Measurements from ENCODE around the gene EPB41L4A. TPM values are rescaled to one million over a fixed set of nuclear protein-coding genes. Genes with fewer than 3 reads are reported as not detected.

EPB41L4A gene
- total RNA-seq, 6 donors from 2014 or later, result 15.9 to 45.1 (median 28.1) TPM

DNA sequence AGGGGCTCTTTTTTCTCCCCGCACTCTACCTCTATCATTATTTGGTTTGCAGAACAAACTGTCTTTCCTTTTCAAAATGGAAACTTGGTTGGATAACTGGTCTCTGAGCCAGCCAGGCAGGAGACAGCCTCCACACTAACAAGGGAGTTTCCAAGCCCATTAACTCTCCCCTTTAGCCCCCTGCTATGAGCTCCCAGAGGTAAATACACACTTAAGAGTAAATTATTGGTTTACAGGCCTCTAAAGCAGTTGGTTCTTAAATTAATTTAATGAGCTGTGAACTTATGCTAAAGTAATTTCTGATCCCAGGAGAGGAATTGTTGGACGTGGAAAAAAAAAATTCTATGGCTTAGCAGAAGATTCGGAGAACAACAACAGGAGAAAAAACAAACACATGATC lies 30.3 kb downstream of the EPB41L4A start:
- Histone ChIP-seq H3K36me3 (no peaks in the 10 kb centered on the region), H3K27ac (no peak overlapping the region), H3K4me1 (no peaks in the 10 kb centered on the region), H3K9me3 (no peaks in the 10 kb centered on the region), H3K27me3 (no peaks in the 10 kb centered on the region), H3K4me3 (no peak overlapping the region)
- DNase-seq, result no peak
- no peak for ATAC-seq (ENCODE audit: low FRiP score in 2 of 2)
- 89 to 90% methylated on average over 3 of the region's 3 CpGs for WGBS, 2 donors
- no peak for TF ChIP-seq EP300 (IDR thresholded peaks at IDR 0.05)
- no peak for TF ChIP-seq POLR2A (IDR thresholded peaks at IDR 0.05)
- TF ChIP-seq, protein P1, sequence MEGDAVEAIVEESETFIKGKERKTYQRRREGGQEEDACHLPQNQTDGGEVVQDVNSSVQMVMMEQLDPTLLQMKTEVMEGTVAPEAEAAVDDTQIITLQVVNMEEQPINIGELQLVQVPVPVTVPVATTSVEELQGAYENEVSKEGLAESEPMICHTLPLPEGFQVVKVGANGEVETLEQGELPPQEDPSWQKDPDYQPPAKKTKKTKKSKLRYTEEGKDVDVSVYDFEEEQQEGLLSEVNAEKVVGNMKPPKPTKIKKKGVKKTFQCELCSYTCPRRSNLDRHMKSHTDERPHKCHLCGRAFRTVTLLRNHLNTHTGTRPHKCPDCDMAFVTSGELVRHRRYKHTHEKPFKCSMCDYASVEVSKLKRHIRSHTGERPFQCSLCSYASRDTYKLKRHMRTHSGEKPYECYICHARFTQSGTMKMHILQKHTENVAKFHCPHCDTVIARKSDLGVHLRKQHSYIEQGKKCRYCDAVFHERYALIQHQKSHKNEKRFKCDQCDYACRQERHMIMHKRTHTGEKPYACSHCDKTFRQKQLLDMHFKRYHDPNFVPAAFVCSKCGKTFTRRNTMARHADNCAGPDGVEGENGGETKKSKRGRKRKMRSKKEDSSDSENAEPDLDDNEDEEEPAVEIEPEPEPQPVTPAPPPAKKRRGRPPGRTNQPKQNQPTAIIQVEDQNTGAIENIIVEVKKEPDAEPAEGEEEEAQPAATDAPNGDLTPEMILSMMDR (IDR thresholded peaks at IDR 0.05), result no peak
- no peak for TF ChIP-seq POLR2AphosphoS5 (IDR thresholded peaks at IDR 0.05)

DNA sequence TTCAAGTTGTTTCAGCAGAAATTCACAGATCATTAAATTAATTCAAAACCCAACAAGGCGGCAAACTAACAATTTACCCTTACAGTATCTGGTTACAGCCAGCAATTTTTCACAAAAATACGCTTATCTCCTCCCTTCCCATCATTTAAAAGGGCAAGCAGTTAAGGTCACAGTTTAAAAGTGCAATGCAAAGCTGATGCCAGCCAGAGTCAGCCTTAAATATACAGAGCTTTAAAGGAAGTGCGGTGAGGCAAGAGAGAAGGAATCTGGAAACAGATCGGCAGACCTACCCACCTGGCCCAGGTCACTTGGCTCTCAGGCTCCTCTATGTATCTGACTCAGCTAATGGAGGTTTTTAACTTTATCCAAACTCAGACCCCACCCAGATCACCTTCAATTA lies 31.0 kb downstream of the EPB41L4A start:
- no peak overlapping the region for H3K27ac ChIP-seq
- H3K9me3 ChIP-seq, result no peaks in the 10 kb centered on the region
- H3K27me3 ChIP-seq, result no peaks in the 10 kb centered on the region
- ATAC-seq (ENCODE audit: low FRiP score in 2 of 2) (no peak), DNase-seq (no peak)
- WGBS, 2 donors, result 81 to 84% methylated on average over 4 of the region's 4 CpGs
- no peaks in the 10 kb centered on the region for H3K36me3 ChIP-seq
- H3K4me3 ChIP-seq, result no peak overlapping the region
- TF ChIP-seq EP300 (IDR thresholded peaks at IDR 0.05) (no peak), POLR2AphosphoS5 (IDR thresholded peaks at IDR 0.05) (no peak), POLR2A (IDR thresholded peaks at IDR 0.05) (no peak)
- TF ChIP-seq, protein P1 (IDR thresholded peaks at IDR 0.05), result no peak
- H3K4me1 ChIP-seq, result no peaks in the 10 kb centered on the region

DNA sequence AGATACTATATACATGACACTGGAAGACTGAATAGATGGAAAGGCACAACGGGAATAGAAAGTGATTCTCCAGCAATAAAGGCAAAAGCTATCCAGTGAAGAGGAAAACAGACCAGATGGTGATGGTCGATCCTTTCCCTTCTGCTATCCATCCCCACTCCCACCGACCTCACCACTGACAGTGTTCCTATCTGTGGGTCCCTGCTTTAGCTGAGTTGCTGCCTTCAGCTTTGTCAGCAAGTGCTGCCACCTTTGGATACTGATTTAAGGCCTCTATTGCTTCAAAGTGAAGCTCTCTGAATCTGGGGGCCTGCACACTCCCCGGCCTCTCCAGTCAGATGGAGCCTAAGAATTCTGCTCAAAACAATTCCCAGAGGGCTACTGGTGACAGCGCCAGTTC lies 32.3 kb downstream of the EPB41L4A start:
- 81 to 86% methylated on average over 5 of the region's 5 CpGs for WGBS, 2 donors
- Histone ChIP-seq H3K27ac (no peak overlapping the region), H3K4me1 (no peaks in the 10 kb centered on the region), H3K9me3 (no peaks in the 10 kb centered on the region), H3K27me3 (no peaks in the 10 kb centered on the region), H3K4me3 (no peak overlapping the region), H3K36me3 (no peaks in the 10 kb centered on the region)
- no peak for DNase-seq
- TF ChIP-seq POLR2AphosphoS5 (IDR thresholded peaks at IDR 0.05) (no peak), EP300 (IDR thresholded peaks at IDR 0.05) (no peak), POLR2A (IDR thresholded peaks at IDR 0.05) (no peak)
- TF ChIP-seq, protein P1 (IDR thresholded peaks at IDR 0.05), result no peak
- ATAC-seq (ENCODE audit: low FRiP score in 2 of 2), result no peak

DNA sequence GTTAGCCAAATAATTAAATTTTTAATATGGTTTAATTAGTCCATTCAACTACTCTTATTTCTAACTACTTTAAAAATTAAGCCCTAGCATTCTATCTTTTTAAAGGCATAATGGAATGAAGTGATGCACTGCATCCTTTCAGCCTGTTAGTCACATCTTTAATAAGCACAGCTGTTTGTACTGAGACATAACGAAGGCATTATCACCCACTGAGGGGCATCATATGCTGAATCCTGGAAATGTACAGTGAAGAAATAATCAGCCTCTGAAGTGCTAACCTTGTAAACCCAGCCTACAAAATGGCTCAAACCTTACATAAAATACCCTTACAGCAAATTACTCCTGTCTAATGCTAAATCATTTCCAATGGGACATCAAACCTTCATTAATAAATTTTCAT lies 33.1 kb downstream of the EPB41L4A start:
- 87 to 97% methylated on average over 1 of the region's 1 CpG for WGBS, 2 donors
- Histone ChIP-seq H3K9me3 (no peaks in the 10 kb centered on the region), H3K4me3 (no peak overlapping the region), H3K27me3 (no peaks in the 10 kb centered on the region), H3K36me3 (no peaks in the 10 kb centered on the region), H3K4me1 (no peaks in the 10 kb centered on the region), H3K27ac (no peak overlapping the region)
- TF ChIP-seq POLR2A (IDR thresholded peaks at IDR 0.05) (no peak), POLR2AphosphoS5 (IDR thresholded peaks at IDR 0.05) (no peak), EP300 (IDR thresholded peaks at IDR 0.05) (no peak)
- TF ChIP-seq, protein P1 (IDR thresholded peaks at IDR 0.05), result no peak
- no peak for ATAC-seq (ENCODE audit: low FRiP score in 2 of 2)
- DNase-seq, result no peak

DNA sequence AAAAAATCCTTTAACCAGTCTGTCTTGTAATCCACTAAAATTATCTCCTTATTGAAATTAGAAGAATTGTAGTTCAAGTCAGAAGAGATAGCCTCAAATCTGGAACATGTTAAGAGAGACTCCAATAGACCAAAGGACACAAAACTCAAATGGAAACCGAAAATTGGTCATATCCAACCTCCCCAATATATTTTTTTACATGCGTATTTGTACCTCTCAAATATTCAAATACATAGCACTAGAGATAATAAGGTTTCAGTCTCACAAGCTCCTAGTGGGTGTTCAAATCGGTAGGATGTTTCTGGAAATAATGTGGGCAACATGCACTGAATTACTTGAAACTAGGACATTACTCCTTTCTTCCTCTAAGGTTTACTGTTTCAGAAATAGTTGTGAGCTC lies 33.5 kb downstream of the EPB41L4A start:
- Histone ChIP-seq H3K36me3 (no peaks in the 10 kb centered on the region), H3K27ac (no peak overlapping the region), H3K27me3 (no peaks in the 10 kb centered on the region), H3K9me3 (no peaks in the 10 kb centered on the region), H3K4me3 (no peak overlapping the region), H3K4me1 (no peaks in the 10 kb centered on the region)
- DNase-seq (no peak), ATAC-seq (ENCODE audit: low FRiP score in 2 of 2) (no peak)
- WGBS, 2 donors, result 84 to 87% methylated on average over 3 of the region's 3 CpGs
- TF ChIP-seq, protein P1 (IDR thresholded peaks at IDR 0.05), result no peak
- TF ChIP-seq EP300 (IDR thresholded peaks at IDR 0.05) (no peak), POLR2AphosphoS5 (IDR thresholded peaks at IDR 0.05) (no peak), POLR2A (IDR thresholded peaks at IDR 0.05) (no peak)
